Common myeloid progenitor, CD34-positive (primary cell): ENCODE measurements around the gene RUNX1.

ENCODE experiments used
- CTCF ChIA-PET: fragments of 350-600 bp; sonication (Branson Sonifier 250); formaldehyde crosslinking; loops from one replicate; lab custom pipeline; 2021; ENCODE audit warnings: antibody characterized with exemption; lab: Charles Lee
- POLR2A ChIA-PET: fragments of 350-600 bp; sonication (Branson Sonifier 250); formaldehyde crosslinking; loops from one replicate; lab custom pipeline; 2021; ENCODE audit warnings: antibody characterized with exemption; lab: Charles Lee
- DNase-seq, 3 donors: peaks; one replicate each; pipeline versions ENCODE4 v3.0.0 to v3.0.0-alpha.2; 2013
- H3K27ac ChIP-seq, 2 experiments: 1 replicate in 1 of 2; 2 replicates in 1 of 2; pipeline ENCODE4 v1.7.0; 2013; ENCODE audit warnings: inconsistent platforms in 2 of 2, low read length in 2 of 2, mild to moderate bottlenecking in 2 of 2, low read depth in 1 of 2, moderate library complexity in 1 of 2; ENCODE audit not compliant: severe bottlenecking in 2 of 2, insufficient read depth in 1 of 2, poor library complexity in 1 of 2
- H3K27me3 ChIP-seq, 5 experiments: replicated peaks in 2 of 5; 1 replicate in 3 of 5; 2 replicates in 2 of 5; pipeline versions ENCODE4 v1.6.1 to v1.7.0; 2013; ENCODE audit warnings: low read length in 4 of 5, mild to moderate bottlenecking in 2 of 5, moderate library complexity in 2 of 5, inconsistent platforms in 1 of 5; ENCODE audit not compliant: insufficient read depth in 5 of 5, control insufficient read depth in 4 of 5
- H3K36me3 ChIP-seq, 4 experiments: 1 replicate in 2 of 4; 2 replicates in 2 of 4; pipeline versions ENCODE4 v1.6.1 to v1.7.0; 2013; ENCODE audit warnings: low read length in 3 of 4, control low read depth in 1 of 4, mild to moderate bottlenecking in 1 of 4; ENCODE audit not compliant: control insufficient read depth in 4 of 4, insufficient read depth in 4 of 4
- H3K4me1 ChIP-seq, 4 experiments: 1 replicate in 3 of 4; 2 replicates in 1 of 4; pipeline versions ENCODE4 v1.6.1 to v1.7.1; 2013; ENCODE audit warnings: low read length in 3 of 4, mild to moderate bottlenecking in 3 of 4, control low read depth in 1 of 4, inconsistent platforms in 1 of 4, moderate library complexity in 1 of 4; ENCODE audit not compliant: control insufficient read depth in 4 of 4, insufficient read depth in 4 of 4; ENCODE audit errors: control extremely low read depth in 1 of 4
- H3K4me3 ChIP-seq, 7 experiments: 1 replicate in 4 of 7; 2 replicates in 3 of 7; pipeline versions ENCODE4 v1.5.1 to v1.7.0; 2013; ENCODE audit warnings: mild to moderate bottlenecking in 7 of 7, low read length in 6 of 7, moderate library complexity in 6 of 7, inconsistent platforms in 2 of 7, low read depth in 2 of 7, control low read depth in 1 of 7; ENCODE audit not compliant: insufficient read depth in 4 of 7, control insufficient read depth in 1 of 7; ENCODE audit errors: extremely low read depth in 1 of 7
- H3K9me3 ChIP-seq, 5 experiments: 1 replicate in 4 of 5; 2 replicates in 1 of 5; pipeline versions ENCODE4 v1.6.1 to v1.7.1; 2013; ENCODE audit warnings: low read length in 4 of 5, mild to moderate bottlenecking in 2 of 5, inconsistent platforms in 1 of 5, low read depth in 1 of 5, moderate library complexity in 1 of 5; ENCODE audit not compliant: control insufficient read depth in 4 of 5, insufficient read depth in 2 of 5; ENCODE audit errors: control extremely low read depth in 1 of 5
- WGBS: methylation state at CpG from one replicate; pipeline ENCODE4 v1.1.5; 2013; ENCODE audit not compliant: insufficient coverage; 5-methylcytosine and 5-hydroxymethylcytosine counted together

The RUNX1 gene

DNA sequence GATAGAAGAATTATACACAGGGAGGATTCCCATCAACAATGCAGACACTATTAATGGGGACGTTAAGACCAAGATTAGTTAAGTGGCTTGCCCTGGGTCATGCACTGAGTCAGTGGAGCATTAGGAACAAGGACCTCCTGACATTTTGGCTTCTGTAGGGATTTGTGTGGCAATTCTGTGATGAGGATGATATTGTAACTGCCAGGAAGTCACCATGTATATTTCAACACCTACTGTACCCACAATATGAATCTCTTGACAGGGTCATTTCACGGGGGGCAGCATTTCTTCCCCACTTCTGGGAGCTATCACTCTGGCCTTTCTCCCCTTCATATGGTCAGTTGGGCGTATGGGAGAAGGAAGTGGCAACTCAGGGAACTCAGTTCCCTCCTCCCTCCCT is 134.9 kb downstream of the RUNX1 start:
- H3K27ac ChIP-seq: peak overlapping the region in 1 of 2 experiments; percentile 40
- peaks cover 9 to 29% (median 18%) of the 10 kb centered on the region in 4 experiments for H3K36me3 ChIP-seq
- 100% methylated on average over 1 of the region's 3 CpGs for WGBS
- H3K27me3 ChIP-seq: no peaks in the 10 kb centered on the region
- H3K4me1 ChIP-seq: peaks cover 34 to 77% (median 54%) of the 10 kb centered on the region in 4 experiments
- no peaks in the 10 kb centered on the region for H3K9me3 ChIP-seq
- ChIA-PET CTCF (interaction anchor here (1.5 to 2.7 kb wide), 3 partner anchors 10 to 18 kb away, joined by 4 to 9 read pairs (median 6); no protein-coding TSS in a partner anchor), POLR2A (interaction anchor here (0.6 kb wide), 1 partner anchor 21 kb away, joined by 3 read pairs; no protein-coding TSS in a partner anchor)
- DNase-seq: no peak
- no peak overlapping the region for H3K4me3 ChIP-seq

DNA sequence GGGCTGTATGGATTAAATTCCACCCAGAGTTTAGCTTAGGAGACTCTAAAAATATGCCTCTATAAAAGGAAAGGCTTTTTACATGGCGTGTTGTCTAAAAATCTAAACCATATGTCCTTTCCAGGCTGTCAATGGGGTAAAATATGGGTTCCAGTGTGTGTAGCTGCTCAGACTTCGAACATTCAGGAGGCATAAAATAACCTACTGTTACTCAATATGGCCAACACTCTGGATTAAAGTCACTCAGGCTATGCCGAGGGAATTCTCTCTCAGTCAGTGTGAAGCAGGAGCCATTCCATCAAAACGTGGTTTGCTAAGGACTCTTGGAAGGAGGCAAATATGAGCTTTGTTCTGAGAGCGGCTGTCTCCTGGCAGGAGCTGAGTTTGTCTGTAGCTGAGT is 135.3 kb downstream of the RUNX1 start:
- no peak overlapping the region for H3K4me3 ChIP-seq
- CTCF ChIA-PET: interaction anchor here (1.2 to 2.7 kb wide), 4 partner anchors 10 to 32 kb away, joined by 4 to 9 read pairs (median 5); no protein-coding TSS in a partner anchor
- POLR2A ChIA-PET: interaction anchor here (1.2 kb wide), 1 partner anchor 16 kb away, joined by 3 read pairs; no protein-coding TSS in a partner anchor
- no peaks in the 10 kb centered on the region for H3K9me3 ChIP-seq
- H3K27ac ChIP-seq: peak overlapping the region in 1 of 2 experiments; percentile 40
- DNase-seq: no peak
- 100% methylated on average over 2 of the region's 5 CpGs for WGBS
- no peaks in the 10 kb centered on the region for H3K27me3 ChIP-seq
- H3K4me1 ChIP-seq: peaks cover 38 to 81% (median 57%) of the 10 kb centered on the region in 4 experiments
- peaks cover 7 to 29% (median 18%) of the 10 kb centered on the region in 4 experiments for H3K36me3 ChIP-seq

DNA sequence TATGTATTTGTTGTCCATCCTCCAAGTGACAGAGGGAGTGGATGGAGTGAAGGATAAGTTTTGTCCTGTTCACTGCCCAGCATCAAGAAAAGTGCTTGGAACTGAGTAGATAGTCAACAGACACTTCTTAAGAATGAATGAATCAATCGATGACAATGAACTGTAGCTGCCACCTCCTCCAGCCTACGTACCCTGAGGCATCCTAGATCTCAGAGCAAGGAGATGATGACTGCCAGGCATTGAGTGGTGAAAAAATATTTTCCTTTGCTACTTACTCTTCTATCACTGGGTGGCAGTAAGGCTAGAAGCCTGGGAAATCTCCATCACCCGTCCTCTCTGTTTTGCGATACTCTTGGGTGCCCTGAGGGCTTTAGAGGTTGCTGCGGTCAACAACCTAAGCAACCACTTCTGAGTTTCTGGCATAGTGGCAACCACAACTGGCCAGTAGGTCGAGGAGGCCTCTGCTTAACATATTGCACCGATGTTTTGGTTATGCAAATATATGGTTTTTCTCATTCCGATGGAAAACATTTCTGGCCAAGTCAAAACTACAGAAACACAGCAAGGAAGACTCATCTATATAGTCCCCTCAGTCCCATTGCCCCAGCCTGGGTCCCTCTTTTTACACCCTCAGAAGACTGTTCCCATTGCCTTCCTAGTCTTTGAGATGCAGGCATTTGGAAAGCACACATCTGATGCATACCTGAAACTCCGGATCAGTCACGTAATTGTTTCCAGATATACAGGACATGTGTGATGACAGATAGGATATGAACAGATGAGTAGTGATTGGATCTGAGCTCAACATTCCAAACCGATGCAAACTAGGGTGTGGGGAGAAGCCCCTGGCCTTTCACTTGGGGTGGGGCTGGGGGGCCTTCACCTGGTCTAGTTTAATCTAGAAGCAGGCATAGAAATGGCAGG is 136.8 kb downstream of the RUNX1 start:
- ChIA-PET POLR2A (interaction anchor here (1.2 to 1.4 kb wide), 2 partner anchors 18 to 21 kb away, joined by 3 to 4 read pairs; no protein-coding TSS in a partner anchor), CTCF (interaction anchor here (0.6 to 2.7 kb wide), 7 partner anchors 8 to 41 kb away, joined by 3 to 9 read pairs (median 3); no protein-coding TSS in a partner anchor)
- H3K4me1 ChIP-seq: peaks cover 47 to 95% (median 68%) of the 10 kb centered on the region in 4 experiments
- peak overlapping the region; percentile 20 to 99 for H3K27ac ChIP-seq
- no peak overlapping the region for H3K4me3 ChIP-seq
- DNase-seq: no peak
- no peaks in the 10 kb centered on the region for H3K9me3 ChIP-seq
- H3K27me3 ChIP-seq: no peaks in the 10 kb centered on the region
- WGBS: 84% methylated on average over 11 of the region's 11 CpGs
- H3K36me3 ChIP-seq: peaks cover 6 to 26% (median 16%) of the 10 kb centered on the region in 4 experiments

DNA sequence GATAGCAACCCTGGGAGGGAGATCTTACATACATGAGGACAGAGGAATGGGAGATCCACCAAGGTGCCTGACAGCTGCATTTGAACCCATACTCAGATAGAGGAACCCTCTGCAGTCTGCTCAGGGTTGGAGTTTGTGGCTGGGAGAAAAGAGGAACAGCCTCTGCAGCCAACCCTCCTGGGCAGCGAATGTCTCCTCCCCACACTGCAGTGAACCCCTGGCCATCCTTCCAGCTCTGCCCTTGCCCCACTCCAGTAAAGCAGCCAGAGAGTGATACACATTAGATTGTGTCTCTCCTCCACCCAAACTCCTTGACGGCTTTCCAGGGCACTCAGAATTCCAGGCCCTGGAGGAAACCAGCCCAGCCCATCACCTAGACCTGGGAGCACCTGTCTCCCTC is 137.7 kb downstream of the RUNX1 start:
- ChIA-PET CTCF (interaction anchor here (0.6 to 2.4 kb wide), 8 partner anchors 8 to 89 kb away, joined by 3 to 12 read pairs (median 3); no protein-coding TSS in a partner anchor), POLR2A (interaction anchor here (0.7 to 2.6 kb wide), 4 partner anchors 22 to 115 kb away, joined by 3 to 10 read pairs (median 4); no protein-coding TSS in a partner anchor)
- WGBS: 0% methylated on average over 1 of the region's 2 CpGs
- peaks cover 57 to 96% (median 76%) of the 10 kb centered on the region in 4 experiments for H3K4me1 ChIP-seq
- DNase-seq: peak in 2 of 3 donors; percentile 66 to 74
- H3K36me3 ChIP-seq: peaks cover 6 to 19% (median 14%) of the 10 kb centered on the region in 4 experiments
- H3K27ac ChIP-seq: peak overlapping the region; percentile 10 to 99
- no peaks in the 10 kb centered on the region for H3K27me3 ChIP-seq
- H3K4me3 ChIP-seq: peak overlapping the region in 2 of 7 experiments; percentile 36 to 48
- no peaks in the 10 kb centered on the region for H3K9me3 ChIP-seq

DNA sequence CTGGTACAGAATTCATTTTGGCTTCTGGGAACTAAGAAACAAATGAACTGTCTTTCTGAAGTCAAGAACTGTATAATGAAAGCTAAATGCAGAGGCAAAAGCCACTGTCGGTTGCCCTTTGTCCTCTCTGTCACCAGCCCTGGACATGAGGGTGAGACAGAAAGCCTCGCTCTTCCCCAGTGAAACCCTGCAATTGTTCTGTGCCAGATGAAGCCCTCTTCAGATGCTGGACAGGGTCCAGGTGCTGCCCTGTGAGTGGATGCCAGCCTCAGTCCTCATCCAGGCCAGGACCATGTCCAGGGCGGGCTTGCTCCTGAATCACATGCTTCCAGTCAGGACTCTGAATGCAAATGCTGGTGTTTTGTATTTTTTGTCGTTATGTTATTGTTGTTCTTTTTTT is 138.7 kb downstream of the RUNX1 start:
- ChIA-PET POLR2A (interaction anchor here (0.8 to 2.6 kb wide), 2 partner anchors 16 to 116 kb away, joined by 3 to 10 read pairs; no protein-coding TSS in a partner anchor), CTCF (interaction anchor here (0.7 to 2.4 kb wide), 11 partner anchors 8 to 90 kb away, joined by 3 to 12 read pairs (median 4); no protein-coding TSS in a partner anchor)
- H3K4me1 ChIP-seq: peaks cover 63 to 98% (median 84%) of the 10 kb centered on the region in 4 experiments
- H3K36me3 ChIP-seq: peaks cover 6 to 18% (median 14%) of the 10 kb centered on the region in 4 experiments
- 97% methylated on average over 3 of the region's 4 CpGs for WGBS
- H3K9me3 ChIP-seq: no peaks in the 10 kb centered on the region
- H3K27me3 ChIP-seq: no peaks in the 10 kb centered on the region
- peak overlapping the region in 1 of 7 experiments; percentile 13 for H3K4me3 ChIP-seq
- DNase-seq: no peak
- peak overlapping the region; percentile 71 to 99 for H3K27ac ChIP-seq

DNA sequence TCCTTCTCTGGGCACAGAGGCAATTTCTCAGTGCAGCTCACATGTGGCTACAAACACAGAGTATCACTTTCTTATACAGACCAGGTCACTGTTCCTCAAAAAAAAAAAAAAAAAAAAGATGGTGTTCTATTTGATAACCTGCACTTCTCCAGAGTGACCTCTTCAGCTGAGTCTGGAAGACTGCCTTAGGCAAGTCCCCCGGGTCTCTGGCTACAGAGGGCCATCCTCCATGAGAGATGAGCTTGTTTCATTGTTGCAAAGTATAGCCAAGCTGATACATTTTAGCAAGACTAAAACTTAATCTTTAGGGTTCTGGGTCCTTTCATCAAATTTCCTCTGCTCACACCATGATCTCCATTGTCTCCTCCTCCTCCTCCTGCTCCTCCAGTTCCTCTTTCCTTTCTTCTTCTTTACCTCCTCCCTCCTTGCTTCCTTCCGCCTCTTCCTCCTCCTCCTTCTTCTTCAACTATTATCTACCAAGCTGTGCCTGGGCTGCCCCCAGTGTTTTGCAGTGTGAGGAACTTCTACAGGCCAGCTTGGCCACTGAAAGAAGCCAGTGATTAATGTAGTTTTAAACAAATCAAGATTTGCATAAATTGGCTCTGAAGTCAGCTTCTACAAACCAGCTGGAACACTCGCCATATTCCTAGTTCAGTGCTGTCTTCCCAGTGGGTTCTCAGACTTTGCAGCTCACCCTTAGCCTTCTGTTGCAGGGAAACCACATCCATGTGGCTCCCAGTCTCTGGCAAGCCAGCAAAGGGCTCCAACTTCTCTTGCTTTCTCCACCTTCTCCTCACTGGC is 139.4 kb downstream of the RUNX1 start:
- peak in 1 of 3 donors; percentile 43 for DNase-seq
- H3K9me3 ChIP-seq: no peaks in the 10 kb centered on the region
- 94% methylated on average over 2 of the region's 3 CpGs for WGBS
- H3K4me1 ChIP-seq: peaks cover 65 to 98% (median 89%) of the 10 kb centered on the region in 4 experiments
- H3K4me3 ChIP-seq: peak overlapping the region in 1 of 7 experiments; percentile 25
- ChIA-PET CTCF (interaction anchor here (0.8 to 2.4 kb wide), 10 partner anchors 11 to 80 kb away, joined by 3 to 12 read pairs (median 4); no protein-coding TSS in a partner anchor), POLR2A (interaction anchor here (0.7 to 2.6 kb wide), 6 partner anchors 13 to 117 kb away, joined by 3 to 12 read pairs (median 6); no protein-coding TSS in a partner anchor)
- H3K36me3 ChIP-seq: peaks cover 4 to 17% (median 9%) of the 10 kb centered on the region in 4 experiments
- no peaks in the 10 kb centered on the region for H3K27me3 ChIP-seq
- peak overlapping the region; percentile 71 to 99 for H3K27ac ChIP-seq
